GM19328 (cell line): ENCODE measurements around the gene AMBRA1.

Source experiments
- ATAC-seq: cut with Tn5 transposase; IDR thresholded peaks from one replicate; pipeline ENCODE4 v1.9.1; 2021; ENCODE audit warnings: mild to moderate bottlenecking, moderate library complexity; ENCODE audit not compliant: unreplicated experiment

The AMBRA1 gene

DNA sequence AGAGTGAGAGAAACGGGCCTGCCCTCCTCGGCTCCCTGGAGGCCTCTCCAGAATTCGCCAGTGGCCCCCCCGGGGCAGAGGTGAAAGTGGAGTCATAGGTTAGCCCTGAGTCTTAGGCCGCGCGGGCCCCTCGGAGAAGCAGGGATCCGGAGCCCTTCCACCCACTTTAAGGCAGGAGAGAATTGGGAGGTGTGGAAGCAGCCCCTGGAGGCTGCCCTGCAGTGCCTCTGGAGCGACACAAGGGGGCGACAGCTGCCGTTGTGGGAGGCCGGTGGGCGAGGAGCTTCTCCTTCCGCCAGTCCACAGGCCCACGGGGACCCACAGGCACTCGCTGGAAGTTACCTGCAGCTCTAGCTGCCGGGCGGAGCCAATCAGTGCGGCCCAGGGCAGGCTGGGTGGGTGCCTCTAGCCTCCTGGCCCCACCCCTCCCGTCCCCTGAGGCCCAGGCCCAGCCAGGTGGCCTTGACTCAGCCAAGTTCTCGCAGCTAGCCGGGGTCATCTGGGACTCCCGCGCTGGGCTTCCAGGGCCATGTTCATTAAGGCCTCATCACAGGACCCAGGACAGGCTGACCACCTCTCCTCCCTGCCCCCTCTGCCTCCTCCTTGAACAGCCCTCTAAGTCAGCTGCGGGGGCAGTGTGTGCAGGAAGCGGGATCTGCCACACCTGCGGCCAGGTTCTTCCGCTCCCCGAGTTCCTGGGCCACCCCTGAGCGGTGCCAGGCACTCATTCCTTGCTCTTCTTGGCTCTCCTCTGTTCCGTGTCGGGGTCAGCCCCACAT lies 241.6 kb downstream of the AMBRA1 start:
- ATAC-seq, result no peak

DNA sequence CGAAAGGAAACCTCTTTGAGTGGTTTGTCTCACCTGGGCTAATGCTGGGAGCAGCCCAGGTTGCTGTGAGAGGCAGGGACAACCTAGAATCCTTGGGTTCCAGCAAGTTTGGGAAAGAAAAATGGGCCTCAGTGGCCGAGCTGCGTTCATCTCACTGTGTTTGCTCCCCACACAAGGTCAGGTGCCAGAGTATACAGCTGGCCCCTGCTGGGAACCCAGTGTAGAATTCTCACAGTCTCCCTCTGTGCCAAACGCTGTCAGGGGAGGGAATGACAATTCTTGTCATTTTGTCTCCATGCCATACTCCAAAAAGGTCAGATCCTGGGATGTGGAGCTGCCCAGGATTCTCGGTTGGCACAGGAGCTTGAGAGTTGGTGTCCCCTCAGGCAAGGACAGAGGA lies 242.2 kb downstream of the AMBRA1 start:
- ATAC-seq, result no peak

DNA sequence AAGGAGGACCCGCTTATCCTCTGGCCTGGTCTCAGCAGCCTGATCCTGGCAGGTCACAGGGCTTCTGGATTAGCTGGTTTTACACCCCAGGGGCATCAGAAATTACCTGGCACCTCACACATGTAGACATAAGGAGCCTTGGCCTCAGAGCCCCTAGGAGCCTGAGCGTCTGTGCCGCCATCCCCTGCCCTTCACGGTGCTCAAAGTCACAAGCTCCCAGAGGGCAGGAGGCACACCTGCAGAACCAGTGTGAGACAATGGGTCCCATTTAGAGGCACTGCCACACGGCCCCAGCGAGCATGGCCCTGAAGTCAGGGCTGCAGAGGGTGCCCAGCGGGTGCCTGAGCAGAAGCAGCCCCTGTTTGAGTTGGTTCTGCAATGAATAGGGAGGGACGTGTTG lies 242.7 kb downstream of the AMBRA1 start:
- no peak for ATAC-seq

DNA sequence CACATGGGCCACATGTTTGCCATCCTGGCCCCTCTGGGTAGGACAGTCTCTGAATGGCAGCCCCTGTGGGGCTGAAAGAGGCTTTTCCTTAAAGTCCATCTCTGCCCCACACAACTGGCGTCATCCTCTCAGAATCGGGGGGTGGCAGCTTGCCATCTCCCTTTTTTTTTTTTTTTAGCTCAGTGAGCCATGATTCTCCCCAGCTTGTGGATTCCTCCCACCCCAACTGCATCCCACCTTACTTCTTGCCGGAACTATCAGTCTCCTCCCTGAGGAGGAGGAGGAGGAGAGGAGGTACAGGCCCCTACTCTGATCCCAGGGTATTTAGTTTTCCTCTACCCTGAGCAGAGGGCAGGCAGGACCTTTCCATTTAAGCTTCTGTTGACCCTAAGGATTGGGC lies 243.1 kb downstream of the AMBRA1 start:
- no peak for ATAC-seq

DNA sequence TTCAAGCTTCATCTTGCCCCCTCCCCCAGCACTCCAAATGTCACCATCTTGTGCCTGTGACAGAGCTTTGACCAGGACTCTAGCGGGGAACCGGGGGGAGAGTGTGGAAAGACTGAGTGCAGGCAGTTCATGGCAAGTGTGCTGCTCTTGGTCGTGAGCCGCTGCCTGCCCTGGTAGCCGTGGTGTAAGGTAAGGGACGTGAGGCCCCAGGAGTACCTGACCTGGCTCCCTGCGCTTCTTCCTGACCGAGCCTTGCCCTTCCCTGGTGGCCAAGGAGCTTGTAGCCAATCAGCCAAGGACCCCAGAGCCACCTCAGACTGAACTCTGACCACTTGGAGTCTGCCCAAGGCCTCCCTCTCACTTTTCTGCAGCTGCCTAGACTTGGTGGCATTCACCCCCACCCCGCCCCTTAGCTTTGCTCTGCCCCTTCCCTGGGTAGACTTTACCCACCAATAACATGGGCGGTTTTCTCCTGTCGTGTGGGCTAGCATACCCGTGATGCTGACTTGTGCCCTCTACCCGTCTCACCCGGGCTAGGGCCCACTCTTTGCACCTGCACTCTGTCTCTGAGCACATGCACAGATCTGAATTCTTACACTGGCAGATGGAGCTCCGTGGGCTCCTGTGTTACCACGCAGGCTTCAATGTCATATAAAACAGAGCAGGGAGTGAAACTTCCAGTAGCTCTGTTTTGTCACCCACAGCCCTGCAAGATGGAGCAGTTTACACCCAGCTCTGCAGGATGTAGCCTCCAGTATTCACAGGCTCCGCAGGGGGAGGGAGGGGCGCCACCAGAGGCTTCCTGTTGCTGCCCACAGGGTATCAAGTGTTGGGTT lies 245.0 kb downstream of the AMBRA1 start:
- no peak for ATAC-seq

GRCh38 chr11:46347637-46348311 lies 246.0 kb downstream of the AMBRA1 start:
- no peak for ATAC-seq

DNA sequence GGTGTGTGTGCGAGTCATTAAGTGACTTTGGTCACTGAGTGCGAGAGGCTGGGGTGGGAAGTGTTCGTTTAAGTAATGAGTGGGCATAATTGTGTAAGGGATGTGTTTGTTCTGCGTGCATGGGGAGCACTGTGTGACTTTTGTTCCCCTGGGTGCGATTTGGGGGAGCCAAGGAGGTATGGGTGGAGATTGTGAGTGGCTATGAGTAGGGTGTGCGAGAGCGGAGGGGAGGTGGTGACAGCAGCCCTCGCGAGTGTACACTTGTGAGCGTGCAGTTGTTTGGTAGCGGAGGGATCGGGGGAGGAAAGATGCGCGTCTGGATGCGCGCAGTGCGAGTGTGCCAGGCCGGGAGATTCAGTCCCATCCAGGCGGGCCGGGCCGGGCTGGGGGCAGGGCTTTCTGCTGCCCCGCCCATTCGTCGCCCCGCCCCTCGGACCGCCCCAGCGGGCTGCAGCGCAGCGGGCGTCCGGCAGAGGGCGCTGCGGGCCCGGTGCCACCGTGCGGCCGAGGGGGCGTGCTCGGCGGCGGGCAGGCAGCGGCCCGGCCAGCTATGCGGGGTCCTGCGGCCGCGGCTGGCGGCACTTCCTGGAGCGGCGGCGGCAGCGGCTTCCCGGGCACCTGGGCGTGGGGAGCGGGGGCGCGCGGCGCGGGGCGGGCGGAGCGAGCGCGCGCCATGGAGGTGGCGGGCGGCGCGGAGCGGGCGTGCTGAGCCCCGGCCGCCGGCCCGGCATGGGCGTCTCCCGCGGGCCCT lies 246.8 kb downstream of the AMBRA1 start, which contains the start of gene DGKZ:
Gene DGKZ, plus strand, starts transcription at position 578 of the 751 bp plus-strand sequence. CDS start 197 bp downstream, outside the sequence.
- peak; percentile 64 for ATAC-seq
